Erythroblast (primary cell): ENCODE data around the gene DNM2.

ENCODE experiments used
- GATA1 ChIP-seq: IDR thresholded peaks from 2 replicates; pipeline ENCODE4 v1.6.1; 2011; ENCODE audit warnings: low read depth, mild to moderate bottlenecking, control low read depth, low read length, moderate library complexity
- POLR2A ChIP-seq: IDR thresholded peaks from 2 replicates; pipeline ENCODE4 v1.6.1; 2011; ENCODE audit warnings: mild to moderate bottlenecking, low read length

GRCh38 chr19:10706990-10707389, 10.9 kb upstream of the DNM2 start:
- no peak for TF ChIP-seq POLR2A
- no peak for TF ChIP-seq GATA1
